OCI-LY7 (cell line): ENCODE measurements around the gene PRAC2.

Experiments
- EZH2phosphoT487 ChIP-seq: fragments of 200-600 bp; sonication (generic); IDR thresholded peaks from 2 replicates; pipeline ENCODE4 v1.6.1; 2018; ENCODE audit warnings: low read depth, borderline replicate concordance, mild to moderate bottlenecking, mixed run types, antibody characterized with exemption, low read length, moderate library complexity, mixed read lengths
- TF ChIP-seq, protein P1 (sequence below): fragments of 200-600 bp; sonication (generic); conservative IDR thresholded peaks from 2 replicates; pipeline ENCODE4 v1.5.1; 2014; ENCODE audit warnings: mild to moderate bottlenecking, antibody characterized with exemption, low read length, moderate library complexity, mixed read lengths

GRCh38 chr17:48720266-48721008, 2.5 kb upstream of the PRAC2 start:
- TF ChIP-seq, protein P1, sequence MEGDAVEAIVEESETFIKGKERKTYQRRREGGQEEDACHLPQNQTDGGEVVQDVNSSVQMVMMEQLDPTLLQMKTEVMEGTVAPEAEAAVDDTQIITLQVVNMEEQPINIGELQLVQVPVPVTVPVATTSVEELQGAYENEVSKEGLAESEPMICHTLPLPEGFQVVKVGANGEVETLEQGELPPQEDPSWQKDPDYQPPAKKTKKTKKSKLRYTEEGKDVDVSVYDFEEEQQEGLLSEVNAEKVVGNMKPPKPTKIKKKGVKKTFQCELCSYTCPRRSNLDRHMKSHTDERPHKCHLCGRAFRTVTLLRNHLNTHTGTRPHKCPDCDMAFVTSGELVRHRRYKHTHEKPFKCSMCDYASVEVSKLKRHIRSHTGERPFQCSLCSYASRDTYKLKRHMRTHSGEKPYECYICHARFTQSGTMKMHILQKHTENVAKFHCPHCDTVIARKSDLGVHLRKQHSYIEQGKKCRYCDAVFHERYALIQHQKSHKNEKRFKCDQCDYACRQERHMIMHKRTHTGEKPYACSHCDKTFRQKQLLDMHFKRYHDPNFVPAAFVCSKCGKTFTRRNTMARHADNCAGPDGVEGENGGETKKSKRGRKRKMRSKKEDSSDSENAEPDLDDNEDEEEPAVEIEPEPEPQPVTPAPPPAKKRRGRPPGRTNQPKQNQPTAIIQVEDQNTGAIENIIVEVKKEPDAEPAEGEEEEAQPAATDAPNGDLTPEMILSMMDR, result no peak
- TF ChIP-seq EZH2phosphoT487, result no peak
